ENCODE results near the gene MAPK7. TPM values are rescaled to one million over a fixed set of nuclear protein-coding genes. Genes with fewer than 3 reads are reported as not detected.

The MAPK7 gene
- total RNA-seq, 2 experiments from 2014 or later: 25.1 to 27.1 TPM

GRCh38 chr17:19421219-19421618 lies 42.9 kb downstream of the MAPK7 start:
- ATAC-seq (no peak), DNase-seq (no peak)
- H3K4me1 Mint-ChIP-seq (ENCODE audit: low read depth): peaks cover 2% of the 10 kb centered on the region
- no peaks in the 10 kb centered on the region for H3K36me3 Mint-ChIP-seq (ENCODE audit: low read depth)
- no peak for TF ChIP-seq CTCF (IDR thresholded peaks at IDR 0.05)
- POLR2A ChIA-PET: no interaction called here
- intact Hi-C loops (cut with micrococcal nuclease): no loop called here
- H3K9me3 Mint-ChIP-seq: no peaks in the 10 kb centered on the region
- H3K27ac Mint-ChIP-seq: no peak overlapping the region
- H3K4me3 Mint-ChIP-seq: no peak overlapping the region
- H3K27me3 Mint-ChIP-seq: peaks cover 1% of the 10 kb centered on the region
- CTCF ChIA-PET: no interaction called here

- no peak for ATAC-seq
- ChIA-PET CTCF (no interaction called here), POLR2A (no interaction called here)
- TF ChIP-seq CTCF (IDR thresholded peaks at IDR 0.05): no peak
- Mint-ChIP-seq H3K27me3 (peaks cover 3% of the 10 kb centered on the region), H3K27ac (no peak overlapping the region), H3K9me3 (no peaks in the 10 kb centered on the region), H3K4me3 (no peak overlapping the region), H3K36me3 (ENCODE audit: low read depth) (no peaks in the 10 kb centered on the region), H3K4me1 (ENCODE audit: low read depth) (peaks cover 2% of the 10 kb centered on the region)
- intact Hi-C loops (cut with micrococcal nuclease): no loop called here
- no peak for DNase-seq
Measured at GRCh38 chr17:19421926-19422325, 43.6 kb downstream of the MAPK7 start.

- POLR2A ChIA-PET: no interaction called here
- no peak overlapping the region for H3K27ac Mint-ChIP-seq
- H3K36me3 Mint-ChIP-seq (ENCODE audit: low read depth): no peaks in the 10 kb centered on the region
- intact Hi-C loops (cut with micrococcal nuclease): no loop called here
- CTCF ChIA-PET: interaction anchor here (0.6 to 3.6 kb wide), 4 partner anchors 9 to 62 kb away, joined by 3 to 12 read pairs (median 8); partner anchors contain the start of gene B9D1
- DNase-seq (no peak), ATAC-seq (no peak)
- no peak for TF ChIP-seq CTCF (IDR thresholded peaks at IDR 0.05)
- H3K27me3 Mint-ChIP-seq: peaks cover 5% of the 10 kb centered on the region
- no peaks in the 10 kb centered on the region for H3K9me3 Mint-ChIP-seq
- no peak overlapping the region for H3K4me3 Mint-ChIP-seq
- no peaks in the 10 kb centered on the region for H3K4me1 Mint-ChIP-seq (ENCODE audit: low read depth)
Measured at GRCh38 chr17:19424934-19425868, 46.9 kb downstream of the MAPK7 start.

GRCh38 chr17:19426631-19427030 lies 48.3 kb downstream of the MAPK7 start:
- no peaks in the 10 kb centered on the region for H3K36me3 Mint-ChIP-seq (ENCODE audit: low read depth)
- peaks cover 5% of the 10 kb centered on the region for H3K27me3 Mint-ChIP-seq
- no peak for TF ChIP-seq CTCF (IDR thresholded peaks at IDR 0.05)
- intact Hi-C loops (cut with micrococcal nuclease): no loop called here
- POLR2A ChIA-PET: no interaction called here
- CTCF ChIA-PET: interaction anchor here (3.6 kb wide), 1 partner anchor 21 kb away, joined by 12 read pairs; no protein-coding TSS in a partner anchor
- no peaks in the 10 kb centered on the region for H3K9me3 Mint-ChIP-seq
- ATAC-seq (no peak), DNase-seq (no peak)
- H3K27ac Mint-ChIP-seq: no peak overlapping the region
- H3K4me1 Mint-ChIP-seq (ENCODE audit: low read depth): no peaks in the 10 kb centered on the region
- H3K4me3 Mint-ChIP-seq: no peak overlapping the region

GRCh38 chr17:19431691-19432090 lies 53.4 kb downstream of the MAPK7 start:
- POLR2A ChIA-PET: no interaction called here
- Mint-ChIP-seq H3K27ac (no peak overlapping the region), H3K36me3 (ENCODE audit: low read depth) (no peaks in the 10 kb centered on the region), H3K27me3 (peaks cover 5% of the 10 kb centered on the region), H3K4me3 (no peak overlapping the region), H3K4me1 (ENCODE audit: low read depth) (no peaks in the 10 kb centered on the region), H3K9me3 (no peaks in the 10 kb centered on the region)
- DNase-seq (no peak), ATAC-seq (no peak)
- no peak for TF ChIP-seq CTCF (IDR thresholded peaks at IDR 0.05)
- CTCF ChIA-PET: interaction anchor here (4.2 kb wide), 1 partner anchor 15 kb away, joined by 22 read pairs; no protein-coding TSS in a partner anchor
- intact Hi-C loops (cut with micrococcal nuclease): no loop called here
